GM21576 (cell line): ENCODE measurements around the gene TRIM13.
A peak's percentile ranks its signal among the peaks of the same experiment; 100 is the strongest.
"Not testable (repeated sequence)": the region's sequence is repeated elsewhere in the genome, so short reads cannot be mapped to it uniquely, and the experiment has no call there.

Experiments
- ATAC-seq: cut with Tn5 transposase; IDR thresholded peaks from one replicate; pipeline ENCODE4 v1.9.1; 2021; ENCODE audit warnings: mild to moderate bottlenecking, moderate library complexity; ENCODE audit not compliant: unreplicated experiment

The TRIM13 gene, protein sequence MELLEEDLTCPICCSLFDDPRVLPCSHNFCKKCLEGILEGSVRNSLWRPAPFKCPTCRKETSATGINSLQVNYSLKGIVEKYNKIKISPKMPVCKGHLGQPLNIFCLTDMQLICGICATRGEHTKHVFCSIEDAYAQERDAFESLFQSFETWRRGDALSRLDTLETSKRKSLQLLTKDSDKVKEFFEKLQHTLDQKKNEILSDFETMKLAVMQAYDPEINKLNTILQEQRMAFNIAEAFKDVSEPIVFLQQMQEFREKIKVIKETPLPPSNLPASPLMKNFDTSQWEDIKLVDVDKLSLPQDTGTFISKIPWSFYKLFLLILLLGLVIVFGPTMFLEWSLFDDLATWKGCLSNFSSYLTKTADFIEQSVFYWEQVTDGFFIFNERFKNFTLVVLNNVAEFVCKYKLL

DNA sequence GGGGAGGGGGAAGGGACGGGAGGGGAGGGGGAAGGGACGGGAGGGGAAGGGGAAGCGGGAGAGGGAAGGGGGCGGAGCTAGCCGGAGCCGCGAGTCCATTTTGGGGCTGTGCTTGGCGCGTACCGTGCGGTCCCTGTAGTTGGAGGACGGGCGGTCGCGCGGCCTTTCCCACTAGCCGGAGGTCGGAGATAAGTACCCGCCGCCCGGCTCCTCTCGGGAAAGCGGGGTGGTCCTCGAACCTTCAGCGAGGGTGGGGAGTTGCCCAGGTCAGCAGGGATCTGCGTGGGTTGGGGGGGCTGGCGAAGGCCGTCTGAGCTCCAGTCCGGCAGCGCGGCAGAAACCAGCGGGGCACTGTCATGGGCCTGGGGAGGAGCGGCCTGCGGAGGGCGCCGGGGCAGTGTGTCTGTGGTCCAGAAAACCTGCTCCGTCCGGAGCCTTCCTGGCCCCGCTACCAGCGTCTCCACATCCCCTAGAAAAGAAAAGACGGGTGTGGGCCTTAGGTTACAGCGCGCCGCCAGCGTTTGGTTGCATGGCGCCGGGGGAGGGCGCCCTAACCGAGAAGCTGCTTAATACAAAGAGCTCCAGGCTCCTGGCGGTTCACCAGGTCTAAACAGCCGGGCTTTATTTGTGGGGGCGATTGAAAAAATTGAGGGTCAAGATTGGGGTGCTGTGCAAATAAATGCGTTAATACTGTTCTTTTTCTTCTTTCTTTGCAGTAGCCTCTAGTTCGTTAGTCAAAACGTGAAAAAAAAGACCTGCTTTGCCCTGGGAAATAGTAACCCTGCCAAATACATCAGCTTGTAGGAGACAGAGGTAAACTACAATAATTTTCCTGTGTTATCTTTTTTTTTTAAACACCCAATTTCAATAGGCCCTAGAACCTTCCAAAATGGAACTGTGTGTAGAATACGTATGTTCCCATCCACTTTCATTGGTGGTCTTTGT is at the start of gene TRIM13:
TSS of gene TRIM13 (plus strand) at position 92 of the 945 bp plus-strand sequence. CDS start 14,899 bp downstream, outside the sequence.
- peak; percentile 78 for ATAC-seq

DNA sequence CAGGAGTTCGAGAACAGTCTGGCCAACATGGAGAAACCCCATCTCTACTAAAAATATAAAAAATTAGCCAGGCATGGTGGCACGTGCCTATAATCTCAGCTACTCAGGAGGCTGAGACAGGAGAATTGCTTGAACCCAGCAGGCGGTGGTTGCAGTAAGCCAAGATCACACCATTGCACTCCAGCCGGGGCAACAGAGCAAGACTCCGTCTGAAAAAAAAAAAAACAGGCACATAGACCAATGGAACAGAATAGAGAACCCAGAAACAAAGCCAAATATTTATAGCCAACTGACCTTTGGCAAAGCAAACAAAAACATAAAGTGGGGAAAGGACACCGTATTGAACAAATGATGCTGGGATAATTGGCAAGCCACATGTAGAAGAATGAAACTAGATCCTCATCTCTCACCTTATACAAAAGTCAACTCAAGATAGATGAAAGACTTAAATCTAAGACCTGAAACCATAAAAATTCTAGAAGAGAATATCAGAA is 48.0 kb upstream of the TRIM13 start:
- ATAC-seq: not testable (repeated sequence)

DNA sequence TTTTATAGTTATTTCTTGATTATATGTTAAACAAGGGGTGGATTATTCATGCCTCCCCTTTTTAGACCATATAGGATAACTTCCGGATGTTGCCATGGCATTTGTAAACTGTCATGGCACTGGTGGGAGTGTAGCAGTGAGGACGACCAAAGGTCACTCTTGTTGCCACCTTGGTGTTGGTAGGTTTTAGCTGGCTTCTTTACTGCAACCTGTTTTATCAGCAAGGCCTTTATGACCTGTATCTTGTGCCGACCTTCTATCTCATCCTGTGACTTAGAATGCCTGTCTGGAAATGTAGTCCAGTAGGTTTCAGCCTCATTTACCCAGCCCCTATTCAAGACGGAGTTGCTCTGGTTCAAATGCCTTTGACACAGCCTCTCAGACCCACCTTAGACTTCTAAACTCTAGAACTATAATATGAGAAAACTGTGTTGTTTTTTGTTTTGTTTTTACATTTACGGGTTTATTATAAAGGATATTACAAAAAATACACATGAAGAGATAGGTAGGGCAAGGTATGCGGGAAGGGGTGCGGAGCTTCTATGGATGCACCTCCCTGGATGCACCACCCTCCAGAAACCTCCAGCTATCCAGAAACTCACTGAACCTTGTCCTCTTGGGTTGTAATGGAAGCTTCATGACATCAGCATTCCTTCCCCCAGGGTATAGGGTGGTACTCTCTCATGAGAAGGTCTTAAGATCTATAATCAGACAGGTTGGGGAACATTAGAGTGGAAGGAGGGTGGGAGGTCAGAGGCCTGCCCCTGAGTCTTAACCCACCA is 44.9 kb upstream of the TRIM13 start:
- no peak for ATAC-seq

DNA sequence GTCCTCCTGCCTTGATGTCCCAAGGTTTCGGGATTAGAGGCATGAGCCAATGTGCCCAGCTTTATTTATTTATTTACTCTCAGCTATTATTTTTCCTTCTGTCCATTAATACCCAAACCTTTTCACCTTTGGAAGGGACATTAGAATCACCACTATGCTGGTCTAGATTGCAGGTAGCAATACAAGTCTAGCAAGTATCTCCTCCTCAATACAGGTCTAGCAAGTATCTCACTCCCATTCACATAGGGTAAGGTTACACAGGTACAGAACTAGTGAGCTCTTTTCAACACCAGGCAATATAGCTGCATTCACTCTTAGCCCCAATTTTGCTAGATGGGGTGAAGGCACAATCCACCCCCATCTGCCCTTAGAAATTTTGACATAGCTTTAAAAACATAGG is 43.3 kb upstream of the TRIM13 start:
- ATAC-seq: no peak

DNA sequence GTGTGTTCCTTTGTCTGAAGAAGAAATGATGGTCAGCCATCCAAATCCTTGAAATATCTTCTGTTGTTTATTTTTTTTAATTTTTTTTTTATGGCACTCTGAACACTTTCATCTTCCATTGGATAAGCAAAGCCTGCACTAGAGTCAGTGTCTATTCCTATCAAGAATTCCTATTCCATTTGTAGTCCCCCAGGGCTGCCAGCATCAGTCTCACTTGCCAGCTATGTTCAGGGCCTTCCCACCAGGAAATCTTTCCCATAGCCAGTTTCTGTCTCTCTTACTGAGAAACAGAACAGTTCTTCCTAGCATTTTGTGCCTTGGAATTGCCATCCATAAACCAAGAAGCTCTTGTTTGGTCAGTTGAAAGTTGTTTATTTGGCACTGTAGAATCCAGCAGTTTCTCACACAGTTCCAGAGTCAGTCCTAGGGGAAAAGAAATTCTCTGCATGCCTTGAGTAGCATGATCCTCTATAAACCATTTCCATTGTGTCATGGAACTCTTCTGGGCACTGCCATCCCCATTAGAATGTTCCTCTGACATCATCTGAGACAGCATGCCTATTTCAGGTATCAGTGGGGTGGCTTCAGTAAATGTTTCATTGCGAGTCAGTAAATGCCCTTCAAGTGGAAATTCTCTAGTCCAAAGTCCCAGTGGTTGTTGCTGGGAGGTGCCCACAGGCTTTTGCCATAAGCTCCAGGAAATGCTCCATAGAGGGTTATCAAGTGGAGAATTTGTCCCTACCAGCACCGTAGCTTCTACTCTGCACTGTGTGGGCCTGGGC is 42.0 kb upstream of the TRIM13 start:
- no peak for ATAC-seq

DNA sequence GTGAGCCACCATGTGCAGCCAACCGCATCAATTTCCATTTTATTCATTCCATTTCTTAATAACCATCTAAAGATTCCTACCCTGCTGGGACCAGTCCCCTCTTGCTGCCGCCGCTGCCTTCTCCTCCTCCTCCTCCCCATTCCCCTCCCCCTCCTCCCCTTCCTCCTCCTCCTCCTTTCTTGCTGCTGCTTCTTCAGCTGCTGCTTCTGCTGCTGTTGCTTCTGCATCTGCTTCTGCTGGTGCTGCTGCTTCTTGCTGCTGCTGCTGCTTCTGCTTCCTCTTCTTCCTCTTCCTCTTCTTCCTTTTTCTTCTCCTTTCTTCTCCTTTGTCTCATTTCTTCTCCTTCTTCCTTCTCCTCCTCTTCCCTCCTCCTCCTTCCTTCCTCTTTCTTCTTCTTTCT is 40.7 kb upstream of the TRIM13 start:
- ATAC-seq: no peak

DNA sequence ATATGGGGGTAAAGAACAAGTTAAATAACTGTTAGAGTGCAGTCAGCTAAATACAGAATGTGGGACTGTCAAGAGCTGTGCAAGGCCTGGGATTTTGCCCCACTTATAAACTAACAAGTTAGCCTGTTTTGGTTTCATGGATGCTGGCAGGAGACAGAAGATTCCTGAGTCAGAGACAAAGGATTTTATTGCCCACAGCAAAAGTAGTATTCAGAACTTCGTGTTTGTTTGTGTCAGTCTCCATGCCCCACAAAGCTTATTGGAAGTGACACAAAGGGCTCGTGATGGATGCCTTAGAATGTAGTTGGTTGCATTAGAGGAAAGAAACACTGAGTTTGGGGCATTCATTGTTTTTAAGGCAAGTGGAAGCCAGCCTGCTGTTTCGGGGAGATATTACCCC is 38.5 kb upstream of the TRIM13 start:
- no peak for ATAC-seq

DNA sequence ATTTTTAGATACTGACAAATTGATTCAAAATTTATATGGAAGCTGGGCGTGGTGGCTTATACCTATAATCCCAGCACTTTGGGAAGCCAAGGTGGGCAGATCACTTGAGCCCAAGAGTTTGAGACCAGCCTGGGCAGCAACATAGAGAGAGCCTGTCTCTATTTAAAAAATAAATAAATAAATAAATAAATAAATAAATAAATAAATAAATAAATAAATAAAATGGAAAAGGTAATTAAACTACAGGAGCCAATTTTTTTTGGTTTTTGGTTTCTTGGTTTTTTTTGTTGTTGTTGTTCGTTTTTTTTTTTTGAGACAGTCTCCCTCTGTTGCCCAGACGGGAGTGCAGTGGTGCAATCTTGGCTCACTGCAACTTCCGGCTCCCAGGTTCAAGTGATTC is 29.4 kb upstream of the TRIM13 start:
- ATAC-seq: no peak

DNA sequence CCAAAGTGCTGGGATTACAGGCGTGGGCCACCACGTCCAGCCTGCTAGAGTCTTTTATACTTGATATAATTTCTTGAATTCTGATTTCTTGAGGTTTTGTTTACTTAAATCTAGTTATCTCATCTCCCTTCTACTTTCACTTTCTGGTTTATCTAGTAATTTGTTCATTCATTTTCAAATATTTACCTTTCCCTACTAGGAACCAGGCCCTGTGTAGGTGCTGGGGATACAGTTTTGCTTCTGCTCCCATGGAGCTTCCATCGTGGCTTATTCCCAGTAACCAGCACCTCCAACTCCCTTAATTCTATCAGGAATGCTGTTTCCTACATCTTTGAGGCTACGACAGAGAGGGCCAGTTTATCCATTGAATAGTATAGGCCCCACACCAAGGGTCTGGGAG is 24.1 kb upstream of the TRIM13 start:
- ATAC-seq: no peak

DNA sequence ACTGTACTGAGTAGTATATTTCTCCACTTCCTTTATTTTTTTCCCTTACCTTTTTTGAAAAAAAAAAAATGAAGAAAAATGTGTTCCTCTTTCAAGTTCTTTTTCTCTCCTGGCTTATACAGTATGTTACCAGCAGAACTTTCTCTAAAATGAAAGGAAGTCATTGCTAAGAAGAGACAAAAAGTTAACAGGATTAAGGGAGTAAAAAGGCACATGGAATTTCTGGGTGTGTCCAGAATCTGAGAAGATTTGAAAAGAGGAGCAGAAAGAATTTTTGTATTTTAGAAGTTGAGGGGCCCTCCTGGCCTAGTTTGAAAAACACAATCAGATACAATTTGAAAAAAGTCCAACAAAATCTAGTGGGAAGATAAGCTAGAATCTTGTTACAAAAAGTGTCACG is 21.0 kb upstream of the TRIM13 start:
- no peak for ATAC-seq

DNA sequence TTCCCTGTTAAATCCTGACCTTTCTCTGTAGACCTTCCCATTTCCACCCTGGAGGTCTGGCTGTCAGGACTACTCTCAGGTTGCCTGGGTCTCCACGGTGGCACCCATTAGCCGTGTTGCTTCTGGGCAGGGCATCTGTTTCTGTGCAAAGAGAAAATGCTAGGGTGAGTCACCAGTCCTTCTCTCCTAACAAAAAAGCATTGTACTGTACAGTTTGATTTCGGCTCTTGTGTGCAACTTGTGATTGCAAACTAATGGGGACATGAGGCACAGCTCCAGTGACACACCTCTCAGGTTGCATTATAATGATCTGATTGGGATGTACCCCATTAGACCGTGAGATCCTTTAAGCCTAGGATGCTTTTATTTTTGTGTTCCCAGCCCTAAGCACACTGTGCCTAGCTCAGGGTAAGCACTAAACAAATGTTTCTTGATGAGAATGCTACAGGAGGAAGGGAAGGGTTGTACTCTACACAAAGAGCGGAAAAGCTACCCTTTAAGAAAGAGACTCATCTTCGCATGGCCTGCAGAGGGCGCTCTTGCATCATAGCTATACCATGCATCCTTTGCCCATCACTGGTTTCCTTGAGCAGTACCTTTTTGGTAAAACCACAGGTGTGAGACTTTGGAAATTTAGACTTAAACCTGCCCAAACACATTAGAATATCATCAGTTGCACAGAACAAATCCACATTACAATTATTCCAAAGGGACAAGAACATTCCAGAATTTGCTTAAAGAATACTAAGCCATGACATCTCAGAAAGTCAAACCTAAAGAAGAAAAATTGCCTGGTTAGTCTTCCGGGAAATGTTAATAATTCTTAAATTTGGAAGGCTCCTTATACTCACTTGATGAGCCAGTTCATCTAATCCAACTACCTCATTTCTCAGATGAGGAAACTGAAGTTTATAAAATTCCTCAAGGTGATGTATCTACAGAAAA is 20.3 kb upstream of the TRIM13 start:
- no peak for ATAC-seq

DNA sequence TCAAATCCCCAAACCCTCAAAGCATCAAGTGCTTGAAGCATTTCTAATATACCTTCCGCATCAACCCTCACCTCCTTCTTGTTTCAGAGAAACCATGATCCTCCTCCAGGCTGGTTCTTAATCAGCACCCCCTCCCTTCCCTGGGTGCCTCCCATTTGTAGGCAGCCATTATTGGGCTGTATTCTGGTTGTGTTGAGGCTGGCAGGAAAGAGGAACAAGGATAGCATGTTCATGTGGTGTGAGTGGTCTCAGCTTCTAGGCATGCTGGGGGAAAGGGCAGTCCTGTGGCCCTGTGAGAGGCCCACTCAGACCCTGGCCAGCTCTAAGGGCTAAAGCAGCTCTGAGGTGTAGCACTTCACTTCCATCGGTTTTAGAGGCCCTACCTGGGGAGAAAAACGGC is 18.9 kb upstream of the TRIM13 start:
- no peak for ATAC-seq

DNA sequence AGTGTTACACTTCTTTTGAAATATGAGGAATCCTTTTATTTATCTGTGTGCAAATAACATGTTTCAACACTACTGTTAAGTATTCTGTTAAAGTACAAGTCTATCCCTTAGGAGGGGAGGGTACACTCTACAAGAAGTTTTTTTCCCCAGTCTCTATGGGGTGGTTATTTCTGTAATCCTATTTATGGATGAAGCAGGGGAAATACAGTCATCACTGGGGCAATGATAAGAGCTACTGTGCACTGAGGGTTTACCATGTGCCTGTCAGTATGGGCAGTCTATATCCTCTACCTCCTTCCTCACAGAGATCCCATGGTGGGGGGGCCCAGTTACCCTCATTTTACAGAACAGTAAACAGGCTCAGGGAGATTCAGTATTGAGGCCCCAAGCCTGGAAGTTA is 16.6 kb upstream of the TRIM13 start:
- no peak for ATAC-seq

DNA sequence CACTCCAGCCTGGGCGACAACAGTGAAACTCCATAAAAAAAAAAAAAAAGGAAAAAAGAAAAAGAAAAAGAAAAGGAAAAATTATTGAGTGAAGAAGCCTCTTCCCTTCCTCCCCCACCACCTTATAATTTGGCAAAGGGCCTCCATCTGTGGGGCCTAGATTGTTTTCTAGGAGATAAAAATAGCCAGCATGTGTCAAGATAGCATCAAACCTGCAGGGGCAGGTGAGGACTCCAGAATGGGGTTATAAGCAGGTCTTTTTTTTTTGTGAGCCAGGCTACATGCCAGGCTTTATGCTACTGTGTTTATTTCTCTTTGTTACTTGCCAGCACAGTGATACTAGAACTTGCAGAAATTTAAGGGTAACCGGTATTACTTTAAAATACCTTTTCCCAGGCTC is 11.7 kb upstream of the TRIM13 start:
- no peak for ATAC-seq

DNA sequence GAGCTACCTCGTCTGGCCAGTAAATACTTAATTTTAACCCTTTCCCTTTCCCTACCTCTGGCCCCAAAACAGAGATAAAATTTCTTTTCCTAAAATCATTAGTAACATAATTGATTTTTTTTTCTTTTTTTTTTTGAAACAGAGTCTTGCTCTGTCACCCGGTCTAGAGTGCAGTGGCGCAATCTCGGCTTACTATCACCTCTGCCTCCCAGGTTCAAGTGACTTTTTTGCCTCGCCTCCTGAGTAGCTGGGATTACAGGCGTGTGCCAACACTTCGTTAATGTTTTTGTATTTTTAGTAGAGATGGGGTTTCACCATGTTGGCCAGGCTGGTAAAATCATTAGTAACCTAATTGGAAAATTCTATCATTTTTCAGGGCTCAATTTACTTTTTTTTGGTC is 10.4 kb upstream of the TRIM13 start:
- ATAC-seq: no peak

DNA sequence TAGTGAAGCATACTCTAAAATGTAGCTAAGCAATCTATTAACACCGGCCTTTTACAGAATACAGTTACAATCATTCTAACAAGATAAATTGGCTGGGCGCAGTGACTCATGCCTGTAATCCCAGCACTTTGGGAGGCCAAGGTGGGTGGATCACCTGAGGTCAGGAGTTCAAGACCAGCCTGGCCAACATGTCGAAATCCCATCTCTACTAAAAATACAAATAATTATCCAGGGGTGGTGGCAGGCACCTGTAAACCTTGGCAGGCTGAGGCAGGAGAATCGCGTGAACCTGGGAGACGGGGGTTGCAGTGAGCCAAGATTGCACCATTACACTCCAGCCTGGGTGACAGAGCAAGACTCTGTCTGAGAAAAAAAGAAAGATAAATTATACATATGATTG is 6.2 kb upstream of the TRIM13 start:
- not testable (repeated sequence) for ATAC-seq

DNA sequence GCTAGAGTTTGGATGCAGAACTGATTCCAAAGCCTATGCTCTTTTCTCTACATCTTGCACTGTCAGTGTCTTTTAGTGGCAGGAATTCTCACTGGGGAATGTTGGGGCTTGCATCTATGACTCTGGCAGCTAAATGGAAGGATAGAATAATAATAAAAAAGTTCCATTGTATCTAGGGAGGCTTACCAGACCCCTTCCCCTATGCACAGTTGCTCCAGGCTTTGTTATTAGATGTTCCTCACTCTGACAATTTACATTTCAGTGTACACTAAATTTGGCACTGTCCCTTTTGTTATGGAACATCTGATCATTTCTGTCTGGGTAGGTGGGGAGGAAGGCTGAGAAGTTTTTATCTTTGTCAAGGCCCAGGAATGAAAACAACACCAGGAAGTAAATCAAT is 3.7 kb upstream of the TRIM13 start:
- ATAC-seq: no peak

DNA sequence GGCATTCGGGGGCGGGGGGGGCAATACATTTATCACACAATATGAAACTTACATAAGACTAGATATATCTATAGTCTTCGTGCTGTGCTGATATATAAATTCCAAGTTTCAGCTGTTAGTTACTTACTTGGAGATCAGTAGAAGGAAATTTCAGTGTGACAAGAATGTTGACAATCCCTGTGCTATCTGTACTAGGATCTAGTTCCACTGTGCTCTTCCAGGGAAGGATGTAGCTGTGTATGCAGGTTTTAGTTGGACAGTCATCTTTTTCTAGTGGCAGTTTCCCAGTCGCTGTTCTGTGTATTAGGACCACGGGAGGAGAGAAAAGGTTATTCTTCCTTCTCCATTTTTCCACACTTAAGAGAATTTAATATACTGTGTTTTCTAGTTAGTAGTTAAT is 3.2 kb upstream of the TRIM13 start:
- ATAC-seq: no peak

DNA sequence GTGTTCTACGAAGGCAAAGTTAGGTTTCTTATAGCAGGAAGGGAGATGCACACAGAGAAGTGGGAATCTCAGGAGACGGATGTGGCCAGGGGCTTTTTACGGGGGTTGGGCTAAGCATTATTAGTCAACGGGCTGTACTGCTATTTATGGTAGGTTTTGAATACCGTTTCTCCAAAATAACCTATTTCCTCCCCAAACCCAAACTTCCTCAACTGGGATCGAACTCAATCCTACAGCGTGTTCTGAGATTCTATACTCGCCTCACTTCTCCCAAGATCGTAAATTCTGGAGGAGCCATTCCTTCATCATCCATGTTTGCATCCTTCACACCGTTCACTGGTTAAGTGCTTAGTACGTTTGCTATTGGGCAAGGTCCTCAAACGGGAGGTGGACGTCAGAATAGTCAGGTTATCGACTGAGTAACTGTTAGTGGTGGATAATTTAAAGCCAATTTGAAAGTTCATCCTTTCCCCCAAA is 1.2 kb upstream of the TRIM13 start:
- ATAC-seq: no peak
